ENCODE results near the gene ZKSCAN2. TPM values are rescaled to one million over a fixed set of nuclear protein-coding genes. Genes with fewer than 3 reads are reported as not detected.

Gene ZKSCAN2
- total RNA-seq, 4 donors from 2014 or later = 1.2 to 2.7 (median 1.8) TPM

DNA sequence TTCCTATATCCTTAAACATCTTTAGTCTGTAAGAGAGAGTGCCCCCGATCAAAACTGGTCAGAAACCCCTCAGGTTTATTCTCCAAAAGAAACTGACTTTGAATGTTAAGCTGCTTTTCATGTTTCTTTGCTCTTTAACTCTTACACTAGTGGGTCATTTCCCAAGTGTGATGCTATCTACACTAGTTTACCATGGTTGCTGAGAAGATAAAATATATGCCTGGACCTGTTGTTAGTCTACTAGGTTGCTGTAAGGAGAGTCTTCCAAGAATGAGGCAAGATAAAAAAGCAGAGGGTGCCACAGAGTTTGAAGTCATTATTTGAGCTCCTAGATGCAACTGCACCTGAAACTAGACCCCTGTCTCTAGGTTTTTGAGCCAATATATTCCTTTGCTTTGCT lies 12.2 kb upstream of the ZKSCAN2 start:
- Histone ChIP-seq H3K9me3 (no peaks in the 10 kb centered on the region), H3K27me3 (no peaks in the 10 kb centered on the region), H3K27ac (no peak overlapping the region), H3K4me3 (no peak overlapping the region), H3K36me3 (no peaks in the 10 kb centered on the region), H3K4me1 (no peaks in the 10 kb centered on the region)
- 82 to 100% methylated on average over 1 of the region's 1 CpG for WGBS, 2 donors (ENCODE audit: low coverage in 1 of 2)
- no peak for DNase-seq
- intact Hi-C loops (cut with DNase I; ENCODE audit: low total_unique reads) = no loop called here
- in situ Hi-C loops (cut with MboI; ENCODE audit: low pct_ligation_motif_present in 1 of 4, low pct_unique_long_range_greater_than_20kb in 1 of 4, low sequenced_read_pairs in 3 of 4) = loop anchor here in 1 of 4 donors (25.0 kb wide), 1 partner anchor 92 kb away; no protein-coding TSS in a partner anchor
- TF ChIP-seq EP300 (IDR thresholded peaks at IDR 0.05; ENCODE audit: low read depth) = no peak
- no peak for TF ChIP-seq POLR2A (IDR thresholded peaks at IDR 0.05)
- TF ChIP-seq POLR2AphosphoS5 (IDR thresholded peaks at IDR 0.05) = no peak
- TF ChIP-seq, protein P1, sequence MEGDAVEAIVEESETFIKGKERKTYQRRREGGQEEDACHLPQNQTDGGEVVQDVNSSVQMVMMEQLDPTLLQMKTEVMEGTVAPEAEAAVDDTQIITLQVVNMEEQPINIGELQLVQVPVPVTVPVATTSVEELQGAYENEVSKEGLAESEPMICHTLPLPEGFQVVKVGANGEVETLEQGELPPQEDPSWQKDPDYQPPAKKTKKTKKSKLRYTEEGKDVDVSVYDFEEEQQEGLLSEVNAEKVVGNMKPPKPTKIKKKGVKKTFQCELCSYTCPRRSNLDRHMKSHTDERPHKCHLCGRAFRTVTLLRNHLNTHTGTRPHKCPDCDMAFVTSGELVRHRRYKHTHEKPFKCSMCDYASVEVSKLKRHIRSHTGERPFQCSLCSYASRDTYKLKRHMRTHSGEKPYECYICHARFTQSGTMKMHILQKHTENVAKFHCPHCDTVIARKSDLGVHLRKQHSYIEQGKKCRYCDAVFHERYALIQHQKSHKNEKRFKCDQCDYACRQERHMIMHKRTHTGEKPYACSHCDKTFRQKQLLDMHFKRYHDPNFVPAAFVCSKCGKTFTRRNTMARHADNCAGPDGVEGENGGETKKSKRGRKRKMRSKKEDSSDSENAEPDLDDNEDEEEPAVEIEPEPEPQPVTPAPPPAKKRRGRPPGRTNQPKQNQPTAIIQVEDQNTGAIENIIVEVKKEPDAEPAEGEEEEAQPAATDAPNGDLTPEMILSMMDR (IDR thresholded peaks at IDR 0.05) = no peak

DNA sequence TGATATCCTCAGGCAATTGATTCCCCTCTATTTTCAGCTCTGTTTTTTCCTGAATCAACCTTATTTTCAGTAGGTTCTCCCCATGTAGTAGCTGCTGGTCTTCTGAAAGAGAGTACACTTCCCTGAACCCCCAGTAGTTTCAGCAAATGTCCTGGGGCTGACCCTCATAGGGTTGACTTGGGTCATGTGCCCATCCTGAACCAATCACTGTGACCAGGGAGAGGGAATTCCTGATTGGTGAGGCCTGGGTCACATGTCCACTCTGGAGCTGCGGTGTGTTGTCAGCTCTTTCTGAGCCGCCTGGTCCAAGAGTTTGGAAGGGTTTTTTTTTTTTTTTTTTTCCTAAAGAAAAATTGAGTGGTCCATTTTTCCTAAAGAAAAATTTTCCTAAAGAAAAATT lies 8.3 kb upstream of the ZKSCAN2 start:
- Histone ChIP-seq H3K27ac (no peak overlapping the region), H3K36me3 (peaks cover 0 to 6% (median 0%) of the 10 kb centered on the region in 4 donors), H3K27me3 (no peaks in the 10 kb centered on the region), H3K4me1 (no peaks in the 10 kb centered on the region), H3K9me3 (no peaks in the 10 kb centered on the region), H3K4me3 (no peak overlapping the region)
- in situ Hi-C loops (cut with MboI; ENCODE audit: low pct_ligation_motif_present in 1 of 4, low pct_unique_long_range_greater_than_20kb in 1 of 4, low sequenced_read_pairs in 3 of 4) = loop anchor here in 1 of 4 donors (25.0 kb wide), 1 partner anchor 96 kb away; no protein-coding TSS in a partner anchor
- DNase-seq = no peak
- intact Hi-C loops (cut with DNase I; ENCODE audit: low total_unique reads) = no loop called here
- TF ChIP-seq, protein P1 (IDR thresholded peaks at IDR 0.05) = no peak
- TF ChIP-seq POLR2A (IDR thresholded peaks at IDR 0.05) (no peak), EP300 (IDR thresholded peaks at IDR 0.05; ENCODE audit: low read depth) (no peak), POLR2AphosphoS5 (IDR thresholded peaks at IDR 0.05) (no peak)
- WGBS, 2 donors (ENCODE audit: low coverage in 1 of 2) = 83 to 96% methylated on average over 1 to 2 of the region's 2 CpGs

DNA sequence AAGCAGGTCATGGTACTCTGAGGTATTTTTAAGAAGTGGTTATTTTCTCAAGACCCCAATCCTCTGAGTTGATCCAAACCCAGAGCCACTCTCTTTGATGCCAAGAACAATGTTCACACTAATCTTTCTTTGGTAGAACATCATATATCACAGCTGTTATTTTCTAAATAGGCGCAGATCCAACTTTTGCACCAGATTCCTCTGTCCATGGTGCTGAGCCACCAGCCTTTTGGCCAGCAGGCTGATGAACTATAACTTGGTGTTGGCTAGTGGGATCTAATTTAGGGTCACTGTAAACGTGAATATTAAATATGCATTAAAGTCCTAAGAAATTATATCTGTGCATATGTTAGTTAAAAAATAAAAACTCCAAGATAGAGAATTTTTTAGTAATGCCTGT lies 7.0 kb upstream of the ZKSCAN2 start:
- intact Hi-C loops (cut with DNase I; ENCODE audit: low total_unique reads) = no loop called here
- 84% methylated on average over 2 of the region's 2 CpGs for WGBS, 2 donors (ENCODE audit: low coverage in 1 of 2)
- in situ Hi-C loops (cut with MboI; ENCODE audit: low pct_ligation_motif_present in 1 of 4, low pct_unique_long_range_greater_than_20kb in 1 of 4, low sequenced_read_pairs in 3 of 4) = loop anchor here in 1 of 4 donors (25.0 kb wide), 1 partner anchor 98 kb away; no protein-coding TSS in a partner anchor
- Histone ChIP-seq H3K27ac (no peak overlapping the region), H3K4me1 (no peaks in the 10 kb centered on the region), H3K4me3 (no peak overlapping the region), H3K27me3 (no peaks in the 10 kb centered on the region), H3K9me3 (no peaks in the 10 kb centered on the region), H3K36me3 (peaks cover 0 to 6% (median 0%) of the 10 kb centered on the region in 4 donors)
- no peak for DNase-seq
- TF ChIP-seq POLR2A (IDR thresholded peaks at IDR 0.05) = no peak
- TF ChIP-seq EP300 (IDR thresholded peaks at IDR 0.05; ENCODE audit: low read depth) = no peak
- TF ChIP-seq, protein P1 (IDR thresholded peaks at IDR 0.05) = no peak
- TF ChIP-seq POLR2AphosphoS5 (IDR thresholded peaks at IDR 0.05) = no peak

DNA sequence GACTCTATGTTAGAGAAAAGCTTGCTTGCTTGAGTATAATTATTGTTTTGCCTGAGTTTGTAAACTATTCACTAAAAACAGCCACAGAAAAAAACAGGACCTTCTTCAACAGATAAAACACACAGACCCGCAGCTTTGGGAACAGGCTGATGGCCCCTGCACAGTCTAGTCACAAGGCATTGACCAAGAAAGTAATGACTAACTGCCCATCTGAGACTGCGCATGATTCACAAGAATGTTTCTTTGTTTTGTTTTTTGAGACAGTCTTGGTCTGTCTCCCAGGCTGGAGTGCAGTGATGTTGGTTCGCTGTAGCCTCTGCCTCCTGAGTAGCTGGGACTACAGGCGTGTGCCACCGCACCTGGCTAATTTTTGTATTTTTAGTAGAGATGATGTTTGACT lies 2.8 kb upstream of the ZKSCAN2 start:
- Histone ChIP-seq H3K27ac (no peak overlapping the region), H3K9me3 (no peaks in the 10 kb centered on the region), H3K36me3 (peaks cover 0 to 6% (median 0%) of the 10 kb centered on the region in 4 donors), H3K27me3 (no peaks in the 10 kb centered on the region), H3K4me1 (peaks cover 11 to 28% (median 27%) of the 10 kb centered on the region in 4 donors), H3K4me3 (no peak overlapping the region)
- no peak for DNase-seq
- in situ Hi-C loops (cut with MboI; ENCODE audit: low pct_ligation_motif_present in 1 of 4, low pct_unique_long_range_greater_than_20kb in 1 of 4, low sequenced_read_pairs in 3 of 4) = loop anchor here in 1 of 4 donors (25.0 kb wide), 1 partner anchor 102 kb away; no protein-coding TSS in a partner anchor
- intact Hi-C loops (cut with DNase I; ENCODE audit: low total_unique reads) = no loop called here
- 58 to 76% methylated on average over 2 to 5 of the region's 5 CpGs for WGBS, 2 donors (ENCODE audit: low coverage in 1 of 2)
- TF ChIP-seq POLR2A (IDR thresholded peaks at IDR 0.05) = no peak
- TF ChIP-seq POLR2AphosphoS5 (IDR thresholded peaks at IDR 0.05) = no peak
- TF ChIP-seq, protein P1 (IDR thresholded peaks at IDR 0.05) = no peak
- no peak for TF ChIP-seq EP300 (IDR thresholded peaks at IDR 0.05; ENCODE audit: low read depth)
